Right renal cortex interstitium (tissue), 3 donors: ENCODE results near the gene CLDN7. TPM values are rescaled to one million over a fixed set of nuclear protein-coding genes. Genes with fewer than 3 reads are reported as not detected.

Experiments used
- DNase-seq, 3 donors: peaks; one replicate each; pipeline ENCODE4 v3.0.0-alpha.2; 2013; ENCODE audit warnings: low read depth in 3 of 3, low spot score in 2 of 3
- polyA plus RNA-seq, 3 donors: library from polyadenylated mRNA; unstranded; fragments of 120-200 nt; gene quantifications; one replicate each; pipeline ENCODE4 v1.2.1, GENCODE V29; 2013; ENCODE audit not compliant: insufficient read length in 3 of 3

The CLDN7 gene, protein sequence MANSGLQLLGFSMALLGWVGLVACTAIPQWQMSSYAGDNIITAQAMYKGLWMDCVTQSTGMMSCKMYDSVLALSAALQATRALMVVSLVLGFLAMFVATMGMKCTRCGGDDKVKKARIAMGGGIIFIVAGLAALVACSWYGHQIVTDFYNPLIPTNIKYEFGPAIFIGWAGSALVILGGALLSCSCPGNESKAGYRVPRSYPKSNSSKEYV
- polyA plus RNA-seq, result 10 to 100 TPM; 37.3 to 47.0 (median 46.1) TPM

DNA sequence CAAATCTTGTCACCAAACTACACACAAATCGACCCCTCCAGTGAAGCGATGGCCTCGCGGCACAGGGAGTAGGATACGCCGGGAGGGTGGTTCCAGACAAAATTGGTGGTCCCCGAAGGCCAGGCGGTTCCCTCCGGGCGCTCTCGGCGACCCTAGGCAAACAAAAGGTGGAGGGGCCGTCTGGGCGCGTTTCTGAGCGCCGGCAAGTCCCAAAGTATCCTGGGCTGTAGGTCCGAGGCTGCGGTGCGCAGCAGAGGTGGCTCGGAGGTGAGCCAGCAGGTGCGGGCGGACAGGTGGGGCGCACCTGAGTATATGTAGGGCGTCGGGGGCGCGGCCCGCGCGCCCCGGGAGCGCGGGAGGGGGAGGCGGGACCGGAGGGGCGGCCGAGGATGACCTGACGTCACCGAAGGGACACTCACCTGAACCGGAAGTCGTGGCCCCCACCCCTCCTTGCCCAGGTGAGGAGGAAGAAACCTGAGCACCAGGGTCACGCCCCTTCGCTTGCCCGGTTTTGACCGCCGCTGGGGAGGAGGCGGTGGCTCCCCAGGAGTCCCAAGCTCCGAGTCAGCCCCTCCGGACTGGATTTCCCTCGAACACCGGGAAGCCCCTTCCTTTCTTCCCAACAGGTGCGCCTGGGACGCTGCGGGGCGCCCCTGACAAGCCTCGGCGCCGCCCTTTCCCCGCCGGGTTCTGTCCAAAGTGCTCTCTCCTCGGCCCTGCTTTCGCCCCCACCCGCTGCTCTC is at the start of gene CLDN7:
CLDN7 (minus strand) TSS at position 287 of the 743 bp plus-strand sequence. CDS start 435 bp downstream, outside the sequence.
- no peak for DNase-seq

DNA sequence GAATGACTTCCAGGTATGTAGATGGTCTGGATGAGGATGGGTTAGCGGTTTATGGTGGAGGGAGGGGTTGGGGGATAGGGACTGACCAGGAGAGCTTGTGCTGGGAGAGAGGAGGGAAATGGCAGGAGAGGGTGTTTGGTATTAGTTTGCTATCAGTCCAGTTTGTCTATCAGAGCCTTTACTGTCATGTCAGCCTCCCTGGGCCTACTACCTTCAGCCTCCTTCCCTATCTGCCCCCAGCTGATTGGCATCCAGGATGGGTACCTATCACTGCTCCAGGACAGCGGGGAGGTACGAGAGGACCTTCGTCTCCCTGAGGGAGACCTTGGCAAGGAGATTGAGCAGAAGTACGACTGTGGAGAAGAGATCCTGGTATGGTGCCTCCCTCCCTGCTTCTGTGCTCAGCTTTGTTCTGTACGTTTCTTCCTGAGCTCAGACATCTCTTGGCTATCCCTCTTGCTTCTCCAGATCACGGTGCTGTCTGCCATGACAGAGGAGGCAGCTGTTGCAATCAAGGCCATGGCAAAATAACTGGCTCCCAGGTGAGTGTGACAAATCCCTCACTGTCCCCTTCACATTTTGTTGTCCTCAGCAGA is 48.9 kb upstream of the CLDN7 start:
- DNase-seq, result no peak

DNA sequence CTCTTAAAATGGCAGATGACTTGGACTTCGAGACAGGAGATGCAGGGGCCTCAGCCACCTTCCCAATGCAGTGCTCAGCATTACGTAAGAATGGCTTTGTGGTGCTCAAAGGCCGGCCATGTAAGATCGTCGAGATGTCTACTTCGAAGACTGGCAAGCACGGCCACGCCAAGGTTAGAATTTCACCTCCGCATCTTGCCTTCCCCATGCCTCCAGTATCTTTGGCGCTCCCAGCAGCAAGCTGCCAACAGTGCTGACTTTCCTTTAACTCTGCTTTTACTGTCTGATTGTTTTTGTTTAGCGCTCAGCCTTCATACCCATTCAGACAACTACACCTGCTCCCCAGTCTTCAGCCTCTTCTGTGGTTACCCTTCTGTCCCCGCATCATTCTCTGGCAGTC is 47.4 kb upstream of the CLDN7 start:
- no peak for DNase-seq

DNA sequence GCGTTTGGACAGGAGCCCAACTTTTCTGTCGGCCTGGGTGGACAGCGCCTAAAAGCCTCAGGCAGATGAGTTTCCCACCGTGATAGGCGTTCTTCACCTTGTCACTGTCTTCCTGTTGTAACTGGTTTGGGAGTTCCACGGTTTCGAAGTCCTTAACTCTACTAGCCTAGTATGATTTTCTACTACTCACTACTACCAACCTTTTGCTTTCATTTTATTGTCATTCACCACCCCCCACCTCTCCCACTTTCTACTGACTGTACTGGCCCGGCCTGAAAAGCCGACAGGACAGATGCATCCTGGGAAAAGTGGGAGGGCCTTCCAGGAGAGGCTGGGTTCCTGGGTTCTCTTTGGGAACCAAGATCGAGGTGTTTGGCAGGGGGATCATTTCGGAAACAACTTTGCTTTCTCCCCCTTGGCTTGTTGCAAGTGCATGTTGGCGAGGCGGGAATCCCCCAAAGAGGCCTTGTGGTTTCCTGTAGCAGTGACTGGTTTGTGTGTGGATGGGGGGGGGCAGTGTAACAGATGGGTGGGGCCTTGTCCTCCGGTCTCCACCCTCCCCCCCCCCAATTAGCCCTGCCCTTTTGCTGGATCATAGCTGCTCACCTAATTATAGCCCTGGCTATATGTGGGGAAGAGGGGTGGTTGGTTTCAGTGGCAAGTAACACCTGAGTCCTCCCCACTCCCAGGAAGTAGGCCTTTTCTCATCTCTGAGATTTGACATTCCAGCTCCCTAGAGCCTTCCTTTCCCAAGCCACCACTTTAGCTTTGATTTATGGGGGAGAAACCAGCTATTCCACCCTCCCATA is 46.6 kb upstream of the CLDN7 start:
- no peak for DNase-seq

DNA sequence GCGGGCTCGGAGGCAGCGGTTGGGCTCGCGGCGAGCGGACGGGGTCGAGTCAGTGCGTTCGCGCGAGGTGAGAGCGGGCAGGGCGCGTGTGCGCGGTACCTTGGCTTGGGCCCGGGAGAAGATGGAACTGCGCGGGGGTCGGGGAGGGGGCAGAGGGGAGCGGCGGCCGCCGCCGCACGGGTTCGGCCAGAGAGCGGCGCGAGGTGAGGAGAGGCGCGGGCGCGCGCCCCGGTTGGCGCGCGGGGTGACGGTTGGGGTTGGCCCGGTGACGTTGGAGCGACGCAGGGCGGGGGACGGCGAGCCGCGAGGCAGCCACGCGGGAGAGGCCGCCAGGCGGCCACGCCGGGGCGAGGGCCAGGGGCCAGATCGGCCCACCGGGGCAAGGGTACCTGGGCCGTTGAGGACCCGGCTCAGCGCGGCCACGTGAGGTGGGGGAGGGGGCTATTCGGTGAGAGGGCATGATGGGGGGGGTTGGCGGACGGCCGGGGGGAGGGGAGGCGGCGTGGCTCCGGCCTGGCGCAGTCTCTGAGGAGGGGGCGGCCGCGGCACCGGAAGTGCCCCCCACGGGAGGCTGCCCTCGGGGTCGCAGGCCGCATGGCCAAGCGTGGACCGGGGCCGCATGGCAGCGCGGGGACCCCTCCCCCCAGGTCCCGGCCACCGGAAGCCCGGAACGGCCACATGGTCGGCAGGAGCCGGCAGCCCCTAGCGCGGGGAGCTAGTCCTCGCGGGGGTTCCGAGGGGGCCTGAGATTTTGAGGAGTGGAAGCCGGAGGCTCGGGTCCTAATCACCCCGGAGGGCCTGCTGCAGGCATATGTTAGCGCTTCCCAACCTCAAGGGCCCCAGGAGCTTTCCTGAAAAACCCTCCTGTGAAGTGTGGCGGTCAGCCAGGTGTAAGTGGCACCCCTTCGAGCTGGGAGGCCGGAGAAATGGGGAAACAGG is 45.7 kb upstream of the CLDN7 start:
- no peak for DNase-seq

DNA sequence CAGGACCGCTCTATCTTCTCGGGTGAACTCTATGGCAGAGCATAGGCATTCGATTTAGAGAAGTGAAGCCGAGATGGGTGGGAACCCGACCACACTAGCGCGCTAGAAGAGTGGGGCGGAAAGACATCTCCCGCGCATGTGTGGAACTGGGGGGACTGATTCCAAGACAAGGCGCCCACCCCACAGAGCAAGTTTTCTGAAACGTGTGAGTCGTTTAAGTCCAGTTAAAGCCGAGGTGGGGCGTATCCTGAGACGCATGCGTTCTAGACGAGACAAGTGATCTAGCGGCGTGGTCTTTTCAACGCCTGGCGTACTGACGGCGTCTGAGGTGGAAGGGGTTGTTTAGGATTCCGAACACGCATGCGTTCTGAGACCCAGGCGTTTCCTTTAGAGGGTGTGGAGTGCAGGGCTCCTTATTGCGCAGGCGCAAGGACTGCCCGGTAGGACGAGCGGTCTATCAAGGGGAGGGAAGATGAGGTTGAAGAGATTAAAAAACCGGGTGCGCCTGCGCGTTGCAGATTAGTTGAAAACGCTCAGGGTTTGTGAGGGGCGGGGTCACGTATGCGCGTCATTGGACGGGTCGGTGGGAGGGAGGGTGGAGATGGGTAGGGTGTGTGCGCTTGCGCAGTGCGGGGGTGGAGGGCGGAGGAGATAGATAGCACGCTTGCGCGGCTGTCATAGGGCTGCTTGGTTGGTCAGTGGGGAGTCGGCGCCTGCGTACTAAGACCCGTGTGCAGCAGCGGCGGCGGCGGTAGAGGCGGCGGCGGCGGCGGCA is 44.8 kb upstream of the CLDN7 start, which contains the start of gene EIF5A:
EIF5A (plus strand) TSS at position 718 of the 775 bp plus-strand sequence. CDS start 2,008 bp downstream, outside the sequence.
- DNase-seq, result peak; percentile 99 to 100 (median 99)

DNA sequence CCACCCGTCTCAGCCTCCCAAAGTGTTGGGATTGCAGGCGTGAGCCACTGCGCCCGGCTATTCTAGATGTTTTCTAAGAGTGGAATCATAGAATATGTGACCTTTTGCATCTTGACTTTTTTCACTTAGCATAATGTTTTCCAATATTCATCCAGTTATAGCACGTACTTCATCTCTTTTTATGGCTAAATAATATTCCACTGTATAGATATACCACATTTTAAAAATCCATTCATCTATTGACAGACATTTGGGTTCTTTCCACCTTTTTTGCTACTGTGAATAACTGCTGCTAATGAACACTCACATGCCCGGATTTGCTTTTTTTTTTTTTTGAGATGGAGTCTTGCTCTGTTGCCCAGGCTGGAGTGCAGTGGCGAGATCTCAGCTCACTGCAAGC is 41.9 kb upstream of the CLDN7 start:
- DNase-seq, result no peak

DNA sequence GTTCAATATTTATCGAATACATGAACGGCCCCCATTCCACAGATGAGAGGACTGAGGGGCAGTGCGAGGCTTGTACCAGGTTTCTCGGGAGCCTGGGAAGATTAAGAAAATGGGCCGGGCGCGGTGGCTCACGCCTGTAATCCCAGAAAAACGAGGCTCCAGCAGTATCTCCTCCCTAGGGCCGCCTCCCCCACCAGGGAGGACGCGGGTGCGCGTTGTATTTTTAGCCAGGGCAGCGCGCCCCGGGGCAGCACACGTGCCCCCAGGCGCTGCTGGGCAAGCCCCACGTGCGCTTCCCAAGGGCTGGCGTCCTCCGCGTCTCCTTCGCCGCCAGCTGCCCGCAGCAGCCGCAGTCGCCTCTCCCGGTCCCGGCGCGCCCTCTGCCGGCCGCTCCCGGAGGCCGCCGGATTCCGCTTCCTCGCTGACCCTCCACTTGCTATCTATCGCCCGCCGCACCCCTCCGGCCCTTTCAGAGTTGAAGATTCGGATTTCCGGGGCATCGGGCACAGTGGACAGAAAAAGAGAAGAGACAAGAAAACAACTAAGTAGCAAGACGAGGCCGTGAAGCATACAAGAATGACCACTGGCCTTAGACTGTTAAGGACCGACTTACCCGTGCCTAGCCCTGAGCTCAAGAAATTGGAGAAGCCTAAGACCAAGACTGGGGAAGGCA is 34.0 kb upstream of the CLDN7 start:
- no peak for DNase-seq

DNA sequence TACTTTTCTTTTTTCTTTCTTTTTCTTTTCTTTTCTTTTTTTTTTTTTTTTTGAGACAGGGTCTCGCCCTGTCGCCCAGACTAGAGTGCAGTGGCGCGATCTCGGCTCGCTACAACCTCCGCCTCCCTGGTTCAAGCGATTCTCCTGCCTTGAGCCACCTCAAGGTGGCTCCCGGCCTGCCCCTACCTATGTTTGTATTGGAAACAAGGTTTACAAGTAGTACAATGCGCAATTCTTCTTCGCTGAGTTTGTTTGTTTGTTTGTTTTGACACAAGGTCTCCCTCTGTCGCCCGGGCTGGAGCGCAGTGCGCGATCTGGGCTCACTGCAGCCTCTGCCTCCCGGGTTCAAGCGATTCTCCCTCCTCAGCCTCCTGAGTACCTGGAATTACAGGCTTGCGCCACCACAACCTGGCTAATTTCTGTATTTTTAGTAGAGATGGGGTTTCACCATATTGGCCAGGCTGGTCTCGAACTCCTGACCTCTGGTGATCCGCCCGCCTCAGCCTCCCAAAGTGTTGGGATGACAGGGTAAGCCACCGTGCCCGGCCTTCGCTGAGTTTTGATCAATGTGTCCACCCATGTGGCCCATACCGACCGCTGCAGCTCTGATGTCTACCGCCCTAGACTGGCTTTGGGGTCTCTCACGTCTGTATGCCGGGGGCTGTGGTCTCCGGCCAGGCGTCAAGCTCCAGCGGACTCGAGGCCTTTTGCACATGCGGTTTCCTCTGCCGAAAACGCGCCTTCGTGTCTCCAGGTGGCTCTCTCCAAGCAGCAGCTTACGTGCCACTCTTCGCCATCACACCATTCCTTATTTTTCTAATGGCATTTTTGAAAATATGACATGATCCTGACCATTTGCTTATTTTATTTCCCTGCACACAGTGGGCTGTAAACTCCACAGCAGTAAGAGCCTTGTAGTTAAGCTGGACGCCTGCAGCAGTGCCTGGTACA is 33.2 kb upstream of the CLDN7 start:
- DNase-seq, result no peak

DNA sequence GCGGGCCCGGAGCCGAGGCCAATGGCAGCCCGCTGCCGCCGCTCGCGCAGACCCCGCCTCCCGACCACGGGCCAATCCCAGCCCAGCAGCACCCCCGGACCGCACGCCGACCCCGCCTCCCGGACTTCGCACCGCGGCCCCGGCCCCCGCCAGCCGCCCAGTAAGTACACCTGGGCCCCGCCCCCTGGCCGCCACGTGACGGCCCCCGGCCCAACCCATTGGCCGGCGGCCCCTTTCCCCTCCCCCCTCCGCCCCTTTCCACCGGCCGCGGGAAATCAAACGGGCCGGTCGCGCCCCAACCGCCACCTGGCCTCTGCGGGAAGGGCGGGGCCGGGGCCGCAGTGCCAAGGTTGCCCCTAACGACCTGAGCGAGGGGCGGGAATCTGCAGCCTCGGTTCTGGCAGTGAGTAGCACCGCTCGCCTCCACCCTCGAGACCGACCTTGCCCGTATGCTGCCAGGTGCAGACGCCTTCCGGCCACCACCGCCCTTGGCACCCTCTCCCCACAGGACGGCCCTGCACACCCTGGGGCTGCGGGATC is 32.4 kb upstream of the CLDN7 start, which contains the start of gene YBX2:
YBX2 (minus strand) TSS at position 26 of the 540 bp plus-strand sequence. CDS start 139 bp downstream, outside the sequence.
- DNase-seq, result no peak

DNA sequence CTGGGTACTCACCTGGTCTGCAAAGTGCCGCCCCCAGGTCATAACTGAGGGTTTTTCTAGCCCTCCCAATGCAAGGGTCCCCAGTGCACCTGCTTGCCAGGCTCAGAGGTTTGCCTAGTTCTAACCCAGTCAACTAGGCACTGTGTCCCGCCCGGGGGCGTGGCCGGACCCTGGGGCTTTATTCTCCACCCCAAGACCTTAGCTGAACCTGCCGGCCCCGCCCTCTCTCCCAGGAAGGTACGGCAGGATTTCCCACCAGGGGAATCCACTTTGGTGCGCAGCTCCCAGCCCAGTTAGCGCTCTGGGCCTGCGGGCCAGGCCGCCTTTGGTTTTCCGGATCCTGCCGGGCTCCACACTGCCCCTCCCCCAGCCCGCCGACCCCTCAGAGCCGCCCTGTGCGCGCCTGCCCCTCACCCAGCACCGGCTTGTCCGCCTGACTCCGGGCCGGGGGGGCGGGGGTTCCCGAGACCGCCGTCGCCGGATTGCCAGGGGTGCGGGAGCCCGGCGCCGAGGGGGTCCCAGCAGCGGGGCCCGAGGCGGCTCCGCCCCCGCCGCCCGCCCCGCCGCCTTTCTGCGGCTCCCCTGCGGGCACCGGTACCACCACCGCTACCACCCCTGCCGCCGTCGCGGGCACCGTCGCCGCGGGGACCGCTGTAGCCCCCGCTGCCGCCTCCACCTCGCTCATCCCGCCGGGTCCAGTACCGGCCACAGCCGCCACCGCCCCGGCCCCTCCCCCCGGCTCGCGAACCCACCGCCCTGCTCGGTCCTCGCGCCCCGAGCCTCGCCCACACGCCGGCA is 31.7 kb upstream of the CLDN7 start:
- no peak for DNase-seq

DNA sequence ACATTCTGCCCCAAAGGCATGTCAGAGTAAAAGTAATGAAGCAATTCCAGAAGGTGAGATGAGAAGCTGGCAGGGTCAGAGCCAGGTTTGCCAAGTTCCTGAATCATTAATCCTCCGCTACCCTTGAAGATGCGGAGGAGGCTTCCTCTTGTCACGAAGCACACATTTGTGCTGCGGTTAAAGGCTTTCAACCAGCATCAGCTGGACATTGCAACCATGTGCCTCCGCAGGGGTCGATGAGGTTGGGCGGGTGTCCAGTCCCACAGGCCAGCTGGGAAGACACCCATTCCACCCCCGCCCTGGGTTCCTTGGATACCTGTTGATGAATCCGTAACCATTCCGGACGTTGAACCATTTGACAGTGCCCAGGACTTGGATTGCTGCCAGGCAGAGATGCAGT is 30.9 kb upstream of the CLDN7 start:
- DNase-seq, result no peak

DNA sequence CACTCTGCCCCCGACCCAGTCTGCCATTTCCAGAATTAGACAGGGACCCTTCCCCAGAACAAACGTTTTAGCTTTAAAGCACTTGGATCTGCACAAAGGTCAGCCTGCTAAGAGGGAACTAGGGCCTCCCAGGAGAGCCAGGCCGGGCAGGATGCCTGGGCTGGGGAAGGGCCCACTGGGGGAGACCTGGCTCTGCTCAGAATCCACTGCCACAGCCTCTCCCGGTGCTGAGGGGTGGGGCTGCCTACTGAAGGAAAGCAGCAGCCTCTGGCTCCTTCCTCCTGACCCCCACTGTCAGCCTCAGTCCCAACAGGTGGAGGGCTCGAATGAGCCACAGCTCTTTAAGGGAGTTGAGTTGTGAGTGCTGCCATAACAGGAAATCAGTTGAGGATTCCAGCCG is 30.5 kb upstream of the CLDN7 start:
- DNase-seq, result no peak

DNA sequence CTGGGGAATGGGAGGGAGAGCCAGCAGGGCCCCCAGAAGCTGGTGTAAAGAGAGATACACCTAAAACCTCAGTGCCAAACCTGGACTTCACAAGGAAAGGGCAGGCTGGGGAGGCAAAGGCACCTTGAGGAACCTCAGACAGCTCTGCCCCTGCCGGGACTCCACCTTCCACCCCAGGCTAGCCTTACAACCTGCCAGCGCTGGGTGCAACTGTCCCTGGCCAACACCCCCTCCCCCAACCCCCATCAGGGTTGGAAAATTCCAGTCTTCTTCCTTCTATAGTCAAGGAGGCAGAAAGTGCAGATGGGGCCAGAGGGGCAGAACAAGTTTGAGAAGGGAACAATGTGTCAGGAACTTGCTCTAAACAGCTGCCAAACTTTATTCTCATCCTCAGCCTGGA is 29.9 kb upstream of the CLDN7 start:
- no peak for DNase-seq

DNA sequence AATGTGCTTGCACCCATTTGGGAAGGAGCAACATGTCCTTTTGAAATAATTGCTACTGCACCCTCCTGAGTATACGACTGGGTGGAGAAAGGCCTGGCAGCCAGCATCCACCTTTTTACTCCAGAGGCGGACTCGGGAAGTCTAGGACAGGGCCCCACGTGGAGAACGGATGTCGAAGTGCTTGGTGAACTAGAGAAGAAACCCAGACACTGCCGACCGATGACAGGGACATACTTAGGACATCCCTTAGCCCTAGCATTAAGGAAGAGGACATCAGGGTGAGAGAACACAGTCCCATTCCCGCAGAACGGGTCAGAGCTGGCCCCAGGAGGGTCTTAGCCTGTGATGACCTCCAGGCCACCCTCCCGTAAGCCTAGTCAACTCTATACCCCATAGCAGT is 28.4 kb upstream of the CLDN7 start:
- DNase-seq, result no peak

DNA sequence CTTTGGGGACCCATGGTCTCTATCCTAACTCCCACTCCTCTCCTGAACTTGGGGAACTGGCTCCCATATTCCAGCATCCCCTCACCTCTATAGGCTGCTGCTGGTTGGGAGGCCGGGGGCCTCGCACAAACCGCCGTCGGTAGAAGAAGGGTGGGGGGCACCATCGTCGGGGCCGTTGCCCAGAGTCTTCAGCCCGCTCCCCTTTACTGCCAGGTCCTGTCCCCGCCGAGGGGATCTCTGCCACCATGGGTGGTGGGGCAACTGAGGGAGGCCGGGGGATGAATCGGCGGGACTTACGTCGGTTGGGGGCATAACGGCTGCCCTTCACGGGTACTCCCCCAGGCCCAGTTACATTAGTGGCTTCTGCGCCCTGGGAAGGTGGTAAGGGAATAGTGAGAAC is 27.9 kb upstream of the CLDN7 start:
- no peak for DNase-seq
